Mammary epithelial cell (primary cell): ENCODE results near the gene ZNF768.

Experiments
- EZH2 ChIP-seq: IDR thresholded peaks from 2 replicates; pipeline ENCODE4 v1.6.1; 2012; ENCODE audit warnings: low read length, inconsistent platforms, borderline replicate concordance
- TF ChIP-seq, protein P1 (sequence below), 2 donors: IDR thresholded peaks in 1 of 2; conservative IDR thresholded peaks in 1 of 2; 2 replicates each; pipeline ENCODE4 v1.5.1; 2011 to 2012; ENCODE audit warnings: inconsistent platforms in 2 of 2, low read length in 2 of 2, mild to moderate bottlenecking in 2 of 2, control low read depth in 1 of 2, low read depth in 1 of 2; ENCODE audit not compliant: insufficient read depth in 1 of 2; ENCODE audit errors: extremely low read depth in 1 of 2

DNA sequence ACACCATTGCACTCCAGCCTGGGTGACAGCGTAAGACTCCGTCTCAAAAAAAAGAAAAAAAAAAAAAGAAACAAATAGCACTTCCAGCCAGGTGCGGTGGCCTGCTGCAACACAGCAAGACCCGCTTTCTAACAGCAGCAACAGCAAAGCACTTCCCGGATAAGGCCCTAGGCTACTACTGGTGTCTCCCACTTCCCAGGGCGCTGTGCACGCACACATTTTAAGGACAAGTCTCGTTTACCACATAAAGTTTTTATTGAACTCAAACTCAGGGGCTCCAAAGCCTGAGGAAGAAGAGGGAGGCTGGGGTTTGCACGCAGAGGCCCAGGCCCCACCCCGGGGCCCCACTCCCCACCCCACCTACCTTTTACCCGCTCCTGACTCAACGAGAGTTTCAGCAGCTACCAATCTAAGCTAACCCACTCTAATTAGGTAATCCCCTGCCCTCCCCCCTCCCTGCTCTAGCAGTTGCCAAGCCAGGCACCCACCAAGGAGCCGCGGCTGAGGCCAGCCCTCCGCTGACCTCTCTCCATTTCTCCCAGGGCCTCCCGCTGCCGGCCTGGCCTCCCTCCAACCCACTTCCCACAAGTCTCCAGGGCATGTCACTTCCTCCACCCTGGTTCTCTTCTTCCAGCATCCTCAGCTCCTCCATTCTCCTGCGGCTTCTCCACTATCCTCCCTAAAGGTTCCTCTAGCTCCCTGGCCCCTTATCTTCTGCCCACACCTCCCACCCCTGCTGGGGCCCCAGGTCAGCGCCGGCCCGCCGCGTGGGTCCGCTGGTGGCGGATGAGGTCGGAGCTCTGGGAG lies 2.4 kb downstream of the ZNF768 start:
- TF ChIP-seq, protein P1, sequence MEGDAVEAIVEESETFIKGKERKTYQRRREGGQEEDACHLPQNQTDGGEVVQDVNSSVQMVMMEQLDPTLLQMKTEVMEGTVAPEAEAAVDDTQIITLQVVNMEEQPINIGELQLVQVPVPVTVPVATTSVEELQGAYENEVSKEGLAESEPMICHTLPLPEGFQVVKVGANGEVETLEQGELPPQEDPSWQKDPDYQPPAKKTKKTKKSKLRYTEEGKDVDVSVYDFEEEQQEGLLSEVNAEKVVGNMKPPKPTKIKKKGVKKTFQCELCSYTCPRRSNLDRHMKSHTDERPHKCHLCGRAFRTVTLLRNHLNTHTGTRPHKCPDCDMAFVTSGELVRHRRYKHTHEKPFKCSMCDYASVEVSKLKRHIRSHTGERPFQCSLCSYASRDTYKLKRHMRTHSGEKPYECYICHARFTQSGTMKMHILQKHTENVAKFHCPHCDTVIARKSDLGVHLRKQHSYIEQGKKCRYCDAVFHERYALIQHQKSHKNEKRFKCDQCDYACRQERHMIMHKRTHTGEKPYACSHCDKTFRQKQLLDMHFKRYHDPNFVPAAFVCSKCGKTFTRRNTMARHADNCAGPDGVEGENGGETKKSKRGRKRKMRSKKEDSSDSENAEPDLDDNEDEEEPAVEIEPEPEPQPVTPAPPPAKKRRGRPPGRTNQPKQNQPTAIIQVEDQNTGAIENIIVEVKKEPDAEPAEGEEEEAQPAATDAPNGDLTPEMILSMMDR (conservative IDR thresholded peaks at IDR 0.05 in 1 of 2, IDR thresholded peaks at IDR 0.05 in 1 of 2; ENCODE audit: extremely low read depth in 1 of 2, insufficient read depth in 1 of 2, low read depth in 1 of 2, low read length in 2 of 2) = no peak
- no peak for TF ChIP-seq EZH2
